Mesenchymal stem cell (in vitro differentiated cells and primary cell): Measurements from ENCODE around the gene NUPR1.

Experiments used
- DNase-seq: peaks from one replicate; pipeline ENCODE4 v3.0.0-alpha.2; 2013
- H2AFZ ChIP-seq: one replicate; pipeline ENCODE4 v1.6.1; 2013; ENCODE audit warnings: low read depth, mild to moderate bottlenecking, control low read depth, inconsistent platforms, low read length, moderate library complexity
- H2AK5ac ChIP-seq: 2 replicates; pipeline ENCODE4 v1.6.1; 2013; ENCODE audit warnings: low read length, moderate library complexity, mild to moderate bottlenecking, inconsistent platforms; ENCODE audit not compliant: severe bottlenecking
- H2BK120ac ChIP-seq: one replicate; pipeline ENCODE4 v1.6.1; 2013; ENCODE audit warnings: low read depth, mild to moderate bottlenecking, inconsistent platforms, low read length, moderate library complexity
- H2BK12ac ChIP-seq, 2 experiments: one replicate each; pipeline ENCODE4 v1.6.1; 2013; ENCODE audit warnings: inconsistent platforms in 2 of 2, low read length in 2 of 2, mild to moderate bottlenecking in 2 of 2, moderate library complexity in 2 of 2, control low read depth in 1 of 2
- H2BK15ac ChIP-seq: one replicate; pipeline ENCODE4 v1.6.1; 2013; ENCODE audit warnings: mild to moderate bottlenecking, low read depth, inconsistent platforms; ENCODE audit not compliant: poor library complexity, severe bottlenecking
- H2BK5ac ChIP-seq: 2 replicates; pipeline ENCODE4 v1.6.1; 2013; ENCODE audit warnings: low read depth, mild to moderate bottlenecking, low read length, control low read depth, inconsistent platforms; ENCODE audit not compliant: poor library complexity, severe bottlenecking
- H3K14ac ChIP-seq, 2 experiments: one replicate each; pipeline ENCODE4 v1.6.1; 2013; ENCODE audit warnings: inconsistent platforms in 2 of 2, low read length in 2 of 2, control low read depth in 1 of 2, mild to moderate bottlenecking in 1 of 2, moderate library complexity in 1 of 2
- H3K18ac ChIP-seq, 2 experiments: one replicate each; pipeline ENCODE4 v1.6.1; 2013; ENCODE audit warnings: inconsistent platforms in 2 of 2, low read length in 2 of 2, control low read depth in 1 of 2, low read depth in 1 of 2, mild to moderate bottlenecking in 1 of 2
- H3K23ac ChIP-seq, 2 experiments: one replicate each; pipeline ENCODE4 v1.6.1; 2013; ENCODE audit warnings: inconsistent platforms in 2 of 2, low read length in 2 of 2, mild to moderate bottlenecking in 2 of 2, moderate library complexity in 2 of 2, control low read depth in 1 of 2
- H3K27ac ChIP-seq: 2 replicates; pipeline ENCODE4 v1.5.1; 2013; ENCODE audit warnings: mild to moderate bottlenecking, moderate library complexity, low read length, control low read depth, inconsistent platforms; ENCODE audit not compliant: poor library complexity, severe bottlenecking
- H3K27me3 ChIP-seq, 2 experiments: 2 replicates each; pipeline versions ENCODE4 v1.6.1 to v1.7.0; 2013; ENCODE audit warnings: low read length in 2 of 2, mild to moderate bottlenecking in 2 of 2, moderate library complexity in 2 of 2, control low read depth in 1 of 2, inconsistent platforms in 1 of 2; ENCODE audit not compliant: control insufficient read depth in 1 of 2, insufficient read depth in 1 of 2
- H3K36me3 ChIP-seq, 2 experiments: 2 replicates each; pipeline versions ENCODE4 v1.6.1 to v1.7.0; 2013; ENCODE audit warnings: low read length in 2 of 2, control low read depth in 1 of 2, inconsistent platforms in 1 of 2, low read depth in 1 of 2, mild to moderate bottlenecking in 1 of 2; ENCODE audit not compliant: insufficient read depth in 2 of 2, control insufficient read depth in 1 of 2
- H3K4ac ChIP-seq, 2 experiments: one replicate each; pipeline ENCODE4 v1.6.1; 2013; ENCODE audit warnings: inconsistent platforms in 2 of 2, low read length in 2 of 2, mild to moderate bottlenecking in 2 of 2, moderate library complexity in 2 of 2, control low read depth in 1 of 2, low read depth in 1 of 2
- H3K4me1 ChIP-seq: 2 replicates; pipeline ENCODE4 v1.6.1; 2013; ENCODE audit warnings: low read depth, low read length, control low read depth; ENCODE audit not compliant: control insufficient read depth, insufficient read depth
- H3K4me2 ChIP-seq: 2 replicates; pipeline ENCODE4 v1.6.1; 2013; ENCODE audit warnings: low read length, mild to moderate bottlenecking, inconsistent platforms; ENCODE audit not compliant: poor library complexity, severe bottlenecking
- H3K4me3 ChIP-seq, 2 experiments: 2 replicates each; pipeline versions ENCODE4 v1.5.1 to v1.7.0; 2013; ENCODE audit warnings: low read length in 2 of 2, mild to moderate bottlenecking in 2 of 2, control low read depth in 1 of 2, low read depth in 1 of 2; ENCODE audit not compliant: insufficient read depth in 1 of 2
- H3K79me1 ChIP-seq: replicated peaks from 2 replicates; pipeline ENCODE4 v1.6.1; 2013; ENCODE audit warnings: mild to moderate bottlenecking, control low read depth, low read length, inconsistent platforms; ENCODE audit not compliant: poor library complexity, severe bottlenecking
- H3K9ac ChIP-seq: 2 replicates; pipeline ENCODE4 v1.7.0; 2013; ENCODE audit warnings: mild to moderate bottlenecking, low read length, moderate library complexity
- H3K9me3 ChIP-seq: 2 replicates; pipeline ENCODE4 v1.7.0; 2013; ENCODE audit warnings: mild to moderate bottlenecking, low read length; ENCODE audit not compliant: control insufficient read depth
- H4K8ac ChIP-seq: one replicate; pipeline ENCODE4 v1.6.1; 2013; ENCODE audit warnings: inconsistent platforms, mild to moderate bottlenecking, low read length, moderate library complexity
- H4K91ac ChIP-seq: one replicate; pipeline ENCODE4 v1.6.1; 2013; ENCODE audit warnings: mild to moderate bottlenecking, low read length, inconsistent platforms
- WGBS: methylation state at CpG from one replicate; pipeline ENCODE4 v1.1.7; 2013; ENCODE audit warnings: mixed read lengths; 5-methylcytosine and 5-hydroxymethylcytosine counted together

The NUPR1 gene

GRCh38 chr16:28513484-28514181 lies 25.1 kb downstream of the NUPR1 start:
- no peak overlapping the region for H2BK120ac ChIP-seq
- H3K18ac ChIP-seq: no peak overlapping the region
- H4K91ac ChIP-seq: no peak overlapping the region
- H3K4me1 ChIP-seq: no peaks in the 10 kb centered on the region
- H2AFZ ChIP-seq: no peak overlapping the region
- no peaks in the 10 kb centered on the region for H3K27me3 ChIP-seq
- H2BK12ac ChIP-seq: no peak overlapping the region
- H3K9me3 ChIP-seq: no peaks in the 10 kb centered on the region
- no peak overlapping the region for H2BK5ac ChIP-seq
- no peak overlapping the region for H3K14ac ChIP-seq
- no peak overlapping the region for H3K4me2 ChIP-seq
- H3K23ac ChIP-seq: no peak overlapping the region
- no peak overlapping the region for H3K4ac ChIP-seq
- H3K27ac ChIP-seq: no peak overlapping the region
- peak; percentile 14 for DNase-seq
- no peaks in the 10 kb centered on the region for H3K79me1 ChIP-seq
- H3K4me3 ChIP-seq: no peak overlapping the region
- no peak overlapping the region for H2BK15ac ChIP-seq
- no peak overlapping the region for H2AK5ac ChIP-seq
- WGBS: 87% methylated on average over 12 of the region's 12 CpGs
- no peak overlapping the region for H3K9ac ChIP-seq
- no peak overlapping the region for H4K8ac ChIP-seq
- no peaks in the 10 kb centered on the region for H3K36me3 ChIP-seq

GRCh38 chr16:28511801-28512789 lies 26.7 kb downstream of the NUPR1 start:
- H2BK15ac ChIP-seq: no peak overlapping the region
- H3K14ac ChIP-seq: no peak overlapping the region
- H3K36me3 ChIP-seq: no peaks in the 10 kb centered on the region
- peaks cover 3% of the 10 kb centered on the region for H3K4me1 ChIP-seq
- no peaks in the 10 kb centered on the region for H3K9me3 ChIP-seq
- H3K4me2 ChIP-seq: no peak overlapping the region
- no peak overlapping the region for H2BK5ac ChIP-seq
- H4K8ac ChIP-seq: no peak overlapping the region
- H4K91ac ChIP-seq: no peak overlapping the region
- no peak overlapping the region for H3K23ac ChIP-seq
- no peak for DNase-seq
- H2BK12ac ChIP-seq: no peak overlapping the region
- H3K18ac ChIP-seq: no peak overlapping the region
- no peaks in the 10 kb centered on the region for H3K79me1 ChIP-seq
- peaks cover 10 to 12% of the 10 kb centered on the region in 2 experiments for H3K27me3 ChIP-seq
- H3K9ac ChIP-seq: no peak overlapping the region
- no peak overlapping the region for H2AK5ac ChIP-seq
- no peak overlapping the region for H3K27ac ChIP-seq
- no peak overlapping the region for H3K4ac ChIP-seq
- 90% methylated on average over 21 of the region's 21 CpGs for WGBS
- no peak overlapping the region for H2AFZ ChIP-seq
- H2BK120ac ChIP-seq: no peak overlapping the region
- no peak overlapping the region for H3K4me3 ChIP-seq

DNA sequence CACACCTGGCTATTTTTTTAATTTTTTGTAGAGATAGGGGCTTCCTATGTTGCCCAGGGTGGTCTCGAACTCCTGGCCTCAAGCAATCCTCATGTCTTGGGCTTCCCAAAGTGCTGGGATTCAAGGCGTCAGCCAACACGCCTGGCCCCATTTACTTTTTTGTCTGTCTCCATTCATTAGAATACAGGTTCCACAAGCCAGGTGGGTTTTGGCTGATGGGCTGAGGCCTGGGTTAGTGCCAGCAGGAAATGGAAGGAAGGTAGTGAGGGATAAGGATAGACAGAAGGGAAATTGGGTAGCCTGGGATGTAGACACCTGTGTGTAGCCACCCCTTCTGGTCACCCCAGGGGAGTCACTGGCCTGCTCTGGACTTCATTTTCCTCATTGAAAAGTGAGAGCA lies 27.7 kb downstream of the NUPR1 start:
- Histone ChIP-seq H3K4ac (no peak overlapping the region), H4K8ac (no peak overlapping the region), H3K9me3 (no peaks in the 10 kb centered on the region), H3K18ac (no peak overlapping the region), H3K27ac (no peak overlapping the region), H3K4me3 (no peak overlapping the region), H3K4me2 (no peak overlapping the region), H3K79me1 (no peaks in the 10 kb centered on the region), H2AFZ (no peak overlapping the region), H3K27me3 (peaks cover 21 to 23% of the 10 kb centered on the region in 2 experiments), H3K14ac (no peak overlapping the region), H2BK12ac (no peak overlapping the region), H2BK5ac (no peak overlapping the region), H3K4me1 (peaks cover 3% of the 10 kb centered on the region), H4K91ac (no peak overlapping the region), H2AK5ac (no peak overlapping the region), H3K36me3 (no peaks in the 10 kb centered on the region), H2BK120ac (no peak overlapping the region), H3K9ac (no peak overlapping the region), H3K23ac (no peak overlapping the region), H2BK15ac (no peak overlapping the region)
- no peak for DNase-seq
- WGBS: 89% methylated on average over 2 of the region's 3 CpGs

DNA sequence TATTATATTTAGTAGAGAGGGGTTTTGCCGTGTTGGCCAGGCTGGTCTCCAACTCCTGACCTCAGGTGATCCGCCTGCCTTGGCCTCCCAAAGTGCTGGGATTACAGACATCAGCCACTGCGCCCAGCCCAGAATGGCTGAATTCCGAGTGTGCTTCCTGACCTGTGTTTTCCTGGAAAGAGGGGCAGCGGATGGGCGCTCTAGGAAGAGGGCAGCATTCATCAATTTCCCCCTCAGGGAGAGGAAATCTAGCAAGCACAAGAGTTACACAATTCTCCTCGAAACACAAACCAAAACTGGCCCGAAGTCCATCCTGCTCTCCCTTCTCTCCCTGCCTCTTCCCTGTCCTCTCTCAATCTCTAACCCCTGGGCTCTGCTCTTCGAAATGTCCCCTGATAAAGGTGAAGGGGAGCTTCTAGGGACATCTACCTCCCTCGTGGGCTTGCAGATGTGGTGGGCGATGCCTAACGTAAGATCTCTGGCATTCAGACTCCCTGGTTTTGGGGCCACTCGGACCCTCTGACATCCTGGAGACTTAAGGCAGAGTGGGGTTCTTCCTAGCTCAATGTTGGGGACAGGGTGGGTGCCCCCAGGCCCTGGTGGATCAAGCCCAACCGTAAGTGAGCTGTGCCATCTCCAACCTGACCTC lies 33.2 kb downstream of the NUPR1 start:
- Histone ChIP-seq H2BK120ac (no peak overlapping the region), H3K14ac (no peak overlapping the region), H2AFZ (no peak overlapping the region), H3K23ac (no peak overlapping the region), H3K9me3 (no peaks in the 10 kb centered on the region), H3K27ac (no peak overlapping the region), H2BK15ac (no peak overlapping the region), H3K4me1 (peaks cover 8% of the 10 kb centered on the region), H2BK5ac (no peak overlapping the region), H3K4me3 (no peak overlapping the region), H3K4me2 (no peak overlapping the region), H3K18ac (no peak overlapping the region), H3K79me1 (no peaks in the 10 kb centered on the region), H4K8ac (no peak overlapping the region), H3K4ac (no peak overlapping the region), H3K27me3 (peaks cover 50 to 58% of the 10 kb centered on the region in 2 experiments), H4K91ac (no peak overlapping the region), H2BK12ac (no peak overlapping the region), H3K36me3 (no peaks in the 10 kb centered on the region), H2AK5ac (no peak overlapping the region), H3K9ac (no peak overlapping the region)
- no peak for DNase-seq
- 81% methylated on average over 14 of the region's 14 CpGs for WGBS
